Measurements from ENCODE around the gene IGHMBP2. TPM values are rescaled to one million over a fixed set of nuclear protein-coding genes. Genes with fewer than 3 reads are reported as not detected.
A peak's percentile ranks its signal among the peaks of the same experiment; 100 is the strongest.

Gene IGHMBP2
- polyA plus RNA-seq, 1 donor, result 10.3 TPM

DNA sequence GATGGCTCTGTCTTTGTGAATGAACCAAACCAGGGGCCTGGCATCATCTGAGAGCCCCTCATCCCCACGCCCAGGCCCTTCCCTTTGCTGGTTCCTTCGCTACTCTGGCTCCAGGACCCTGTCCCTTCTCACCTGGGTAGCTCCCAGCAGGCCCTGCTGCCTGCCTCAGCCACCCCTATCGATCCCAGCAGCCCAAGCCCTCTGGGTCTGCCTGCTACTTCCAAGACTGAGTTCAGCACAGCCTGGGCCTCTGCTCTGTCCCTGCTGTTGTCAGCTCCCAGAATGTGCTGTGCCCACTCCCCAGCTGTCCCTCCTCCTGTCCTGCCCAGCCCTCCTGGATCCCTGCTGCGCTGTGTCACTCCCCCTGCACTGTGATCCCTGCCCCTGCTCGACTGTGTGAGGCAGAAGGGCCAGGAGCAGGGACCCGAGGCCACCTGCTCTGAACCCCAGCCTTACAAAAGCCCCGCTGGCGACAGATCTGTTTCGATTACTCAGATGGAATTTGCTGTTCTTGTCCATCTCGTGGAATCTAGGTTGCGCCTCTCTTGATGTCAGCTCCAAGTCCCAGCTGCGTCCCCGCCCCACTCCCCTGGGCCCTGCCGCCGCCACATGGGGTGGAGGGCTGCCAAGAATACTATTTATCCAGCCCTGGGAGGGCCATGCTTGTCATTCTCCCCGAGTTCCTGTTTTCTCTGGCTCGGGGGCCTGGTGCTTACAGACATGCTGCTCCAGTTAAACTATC lies 13.0 kb upstream of the IGHMBP2 start:
- DNase-seq (ENCODE audit: low read depth), result peak; percentile 34

DNA sequence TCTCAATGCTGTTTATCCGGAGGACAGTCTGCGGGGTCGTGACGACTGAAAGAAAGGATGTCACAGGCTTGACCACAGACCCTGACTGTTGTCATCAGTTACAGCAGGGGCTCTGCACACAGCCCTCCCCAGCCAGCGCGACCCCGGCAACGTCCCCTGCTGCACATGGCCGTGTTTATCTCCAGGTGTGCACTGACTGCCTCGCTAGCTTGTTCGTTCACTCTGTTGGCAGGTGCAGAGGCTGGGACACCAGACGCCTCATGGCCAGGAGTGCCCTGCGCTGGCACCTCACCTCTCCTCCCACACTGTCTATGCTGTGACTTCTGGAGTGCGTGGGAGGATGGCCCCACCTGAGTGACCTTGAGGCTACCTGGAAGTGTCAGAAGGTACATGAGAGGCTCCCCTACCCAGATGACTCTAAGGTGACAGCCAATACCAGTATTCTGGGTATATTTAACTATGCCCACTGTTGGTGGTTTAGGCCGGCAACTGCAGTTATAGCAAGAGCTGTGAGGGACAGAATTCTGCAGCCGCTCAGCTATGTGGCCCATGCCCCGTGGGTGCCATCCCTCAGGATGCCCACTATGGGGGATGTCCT lies 12.2 kb upstream of the IGHMBP2 start:
- DNase-seq (ENCODE audit: low read depth), result no peak

- DNase-seq (ENCODE audit: low read depth), result no peak
These were observed 11.1 kb upstream of the IGHMBP2 start for GRCh38 chr11:68892576-68892975.

GRCh38 chr11:68893282-68893681 lies 10.4 kb upstream of the IGHMBP2 start:
- no peak for DNase-seq (ENCODE audit: low read depth)

GRCh38 chr11:68896171-68896959 lies 7.3 kb upstream of the IGHMBP2 start:
- DNase-seq (ENCODE audit: low read depth), result no peak

DNA sequence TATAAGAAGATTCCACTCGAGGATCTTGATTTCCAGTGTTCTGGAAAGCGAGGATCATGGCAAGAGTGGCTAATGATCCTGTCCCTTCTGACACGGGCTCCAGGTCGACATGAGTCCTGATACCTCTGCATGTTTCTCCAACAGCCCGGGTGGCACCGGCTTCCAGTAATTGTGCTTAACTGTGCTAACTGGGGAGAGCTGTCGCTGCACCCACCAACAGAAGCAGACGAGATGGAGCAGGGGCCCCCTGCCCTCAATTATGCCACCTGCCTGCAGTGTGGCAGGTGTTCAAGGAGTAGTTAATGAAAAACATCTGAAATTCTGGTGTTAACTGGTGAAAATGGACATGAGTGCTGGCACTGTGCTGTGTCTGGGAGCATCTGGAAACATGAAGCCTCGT lies 6.2 kb upstream of the IGHMBP2 start:
- no peak for DNase-seq (ENCODE audit: low read depth)

DNA sequence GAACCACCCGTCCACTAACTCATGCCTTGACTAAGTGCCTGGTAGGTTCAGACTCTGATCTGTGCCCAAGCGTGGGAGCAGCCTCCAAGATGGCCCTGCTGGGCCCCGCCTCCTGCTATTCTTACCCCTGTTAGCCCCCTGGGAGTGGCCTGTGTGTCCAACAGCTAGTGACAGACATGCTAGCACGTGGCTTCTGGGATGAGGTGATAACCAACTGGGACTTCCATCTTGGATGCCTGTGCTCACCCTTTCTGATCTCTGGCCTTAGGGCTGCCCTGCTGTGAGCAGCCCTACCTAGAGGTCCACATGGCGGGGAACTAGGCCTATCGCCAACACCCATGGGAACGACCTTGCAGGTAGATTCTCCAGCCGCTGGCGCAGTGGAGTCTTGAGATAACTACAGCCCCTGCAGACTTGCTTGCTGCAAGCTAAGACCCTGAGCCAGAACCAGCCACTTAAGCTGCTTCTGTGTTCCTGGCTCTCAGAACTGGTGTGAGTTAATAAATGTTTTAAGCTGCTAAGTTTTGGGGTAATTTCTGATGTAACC lies 2.8 kb upstream of the IGHMBP2 start:
- DNase-seq (ENCODE audit: low read depth), result no peak

DNA sequence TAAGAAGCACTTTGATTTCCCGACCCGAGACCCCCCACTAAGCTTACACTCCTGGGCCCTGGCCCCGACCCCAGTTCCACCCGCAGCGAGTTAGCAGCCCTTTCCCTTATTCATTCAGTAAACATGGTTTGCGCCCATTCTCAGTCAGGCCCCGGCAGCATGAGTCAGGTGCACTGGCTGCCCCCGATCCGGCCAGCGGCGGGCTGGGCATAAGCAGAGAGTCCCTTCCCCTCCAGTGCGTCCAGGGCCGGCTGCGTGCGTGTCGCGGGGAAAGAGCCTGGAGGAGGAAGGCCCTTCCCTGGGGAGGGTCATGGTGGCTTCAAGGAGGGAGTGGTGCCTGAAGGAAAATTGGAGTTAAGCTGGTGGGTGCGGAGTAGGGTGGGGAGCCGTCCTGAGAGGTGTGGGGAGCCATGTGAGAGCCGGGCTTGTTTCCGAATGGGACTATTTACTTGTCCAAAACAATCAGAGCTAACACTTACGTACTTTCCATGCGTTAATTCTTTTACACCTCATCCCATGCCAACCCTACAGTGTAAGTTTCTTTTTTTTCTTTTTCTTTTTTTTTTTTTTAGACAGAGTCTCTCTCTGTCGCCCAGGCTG lies 657 bp downstream of the IGHMBP2 start:
- DNase-seq (ENCODE audit: low read depth), result no peak

DNA sequence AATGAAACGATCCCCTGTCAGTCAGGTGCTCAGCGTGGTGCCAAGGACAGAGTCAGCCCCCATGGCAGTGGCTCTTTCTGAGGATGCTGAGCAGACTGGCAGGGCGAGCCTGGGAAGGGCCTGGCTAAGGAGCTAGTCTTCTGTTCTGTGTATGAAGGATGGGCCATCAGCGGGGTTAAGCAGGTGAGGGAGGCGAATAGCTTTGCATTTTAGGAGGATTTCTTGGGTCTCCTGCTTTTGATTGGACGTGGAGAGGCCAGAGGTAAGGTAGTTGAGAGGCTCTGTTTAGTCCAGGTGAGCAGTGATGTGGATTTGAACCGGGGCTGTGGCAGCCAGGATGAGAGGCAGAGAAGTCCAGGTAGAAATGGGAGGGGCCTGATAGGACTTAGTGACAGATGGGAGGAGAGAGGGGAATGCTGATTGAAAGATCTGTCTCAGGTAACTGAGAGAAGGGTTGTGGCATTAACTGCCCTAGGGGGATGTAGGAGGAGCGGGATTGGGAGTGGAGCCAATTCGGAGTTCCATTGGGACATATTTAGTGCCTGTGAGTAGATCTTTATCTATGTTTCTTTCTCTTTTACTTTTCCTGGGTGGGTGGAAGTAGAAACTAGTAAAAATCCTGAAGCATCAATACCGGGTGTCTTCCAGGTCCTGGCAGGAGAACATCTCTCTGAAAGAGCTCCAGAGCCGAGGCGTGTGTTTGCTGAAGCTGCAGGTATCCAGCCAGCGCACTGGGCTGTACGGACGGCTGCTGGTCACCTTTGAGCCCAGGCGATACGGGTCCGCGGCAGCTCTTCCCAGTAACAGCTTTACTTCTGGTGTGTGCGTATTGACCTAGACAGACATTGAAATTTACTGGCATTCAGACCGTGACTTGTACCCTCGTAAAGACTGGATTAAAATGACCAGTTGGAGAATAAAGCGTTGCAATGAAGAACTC lies 2.0 kb downstream of the IGHMBP2 start:
- no peak for DNase-seq (ENCODE audit: low read depth)

DNA sequence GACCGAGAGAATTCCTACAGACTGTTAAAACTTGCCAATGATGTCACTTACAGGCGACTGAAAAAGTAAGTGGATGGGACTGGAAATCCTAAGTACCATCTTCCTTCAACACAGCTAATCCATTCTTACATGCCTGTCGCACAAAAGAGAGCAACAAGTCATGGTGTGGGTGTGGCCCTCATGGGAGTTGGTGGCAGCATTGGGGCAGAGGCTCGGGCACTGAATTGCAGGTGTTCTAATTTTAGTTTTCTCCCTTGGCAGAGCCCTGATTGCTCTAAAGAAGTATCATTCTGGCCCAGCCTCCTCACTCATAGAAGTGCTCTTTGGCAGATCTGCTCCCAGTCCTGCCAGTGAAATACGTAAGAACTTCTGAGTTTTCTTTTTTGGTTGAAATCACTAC lies 4.6 kb downstream of the IGHMBP2 start:
- DNase-seq (ENCODE audit: low read depth), result no peak

GRCh38 chr11:68910965-68911364 lies 7.3 kb downstream of the IGHMBP2 start:
- DNase-seq (ENCODE audit: low read depth), result no peak

GRCh38 chr11:68911731-68912130 lies 8.0 kb downstream of the IGHMBP2 start:
- no peak for DNase-seq (ENCODE audit: low read depth)

DNA sequence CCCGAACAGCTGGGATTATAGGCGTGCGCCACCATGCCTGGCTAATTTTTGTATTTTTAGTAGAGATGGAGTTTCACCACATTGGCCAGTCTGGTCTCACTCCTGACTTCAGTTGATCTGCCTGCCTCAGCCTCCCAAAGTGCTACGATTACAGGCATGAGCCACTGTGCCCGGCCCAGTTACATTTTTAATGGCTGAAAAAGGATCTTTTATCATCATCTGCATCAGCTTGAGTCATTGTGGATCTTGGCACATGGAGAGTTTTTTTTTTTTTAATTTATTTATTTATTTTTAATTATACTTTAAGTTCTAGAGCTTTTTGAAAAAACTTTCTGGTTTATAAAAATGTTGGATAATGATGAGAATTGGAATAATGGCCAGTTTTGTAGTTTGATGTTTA lies 8.6 kb downstream of the IGHMBP2 start:
- DNase-seq (ENCODE audit: low read depth), result no peak

DNA sequence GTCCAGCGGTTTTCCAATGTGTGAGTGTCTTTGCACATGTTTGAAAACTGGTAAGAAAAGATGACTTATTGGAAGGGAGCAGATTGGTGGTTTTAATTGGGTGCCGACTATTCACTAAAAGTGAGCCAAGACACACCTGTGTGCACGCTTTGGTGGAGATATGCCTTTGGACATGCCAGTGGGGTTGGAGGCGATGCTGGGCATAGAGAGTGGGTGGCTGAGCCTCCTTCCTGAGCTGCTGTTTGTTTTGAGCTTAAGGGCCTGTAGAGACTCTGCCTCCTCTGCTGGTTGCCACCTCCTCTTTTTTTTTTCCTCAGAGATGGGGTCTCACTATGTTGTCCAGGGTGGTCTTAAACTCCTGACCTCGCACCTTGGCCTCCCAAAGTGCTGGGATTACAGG lies 9.5 kb downstream of the IGHMBP2 start:
- DNase-seq (ENCODE audit: low read depth), result no peak

DNA sequence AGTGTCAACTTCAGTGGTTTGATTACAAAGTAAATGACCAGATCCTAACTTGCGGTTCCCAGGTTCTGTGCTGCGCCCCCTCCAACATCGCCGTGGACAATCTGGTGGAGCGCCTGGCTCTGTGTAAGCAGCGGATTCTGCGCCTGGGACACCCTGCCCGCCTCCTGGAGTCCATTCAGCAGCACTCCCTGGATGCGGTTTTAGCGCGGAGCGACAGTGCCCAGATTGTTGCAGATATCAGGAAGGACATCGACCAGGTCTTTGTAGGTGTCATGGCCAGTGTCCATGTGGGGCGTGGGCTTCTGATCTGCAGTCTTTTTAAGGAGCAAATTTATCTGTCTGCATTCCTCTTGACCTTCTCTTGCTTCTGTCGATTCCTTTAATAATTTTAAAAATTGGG lies 11.1 kb downstream of the IGHMBP2 start:
- no peak for DNase-seq (ENCODE audit: low read depth)

DNA sequence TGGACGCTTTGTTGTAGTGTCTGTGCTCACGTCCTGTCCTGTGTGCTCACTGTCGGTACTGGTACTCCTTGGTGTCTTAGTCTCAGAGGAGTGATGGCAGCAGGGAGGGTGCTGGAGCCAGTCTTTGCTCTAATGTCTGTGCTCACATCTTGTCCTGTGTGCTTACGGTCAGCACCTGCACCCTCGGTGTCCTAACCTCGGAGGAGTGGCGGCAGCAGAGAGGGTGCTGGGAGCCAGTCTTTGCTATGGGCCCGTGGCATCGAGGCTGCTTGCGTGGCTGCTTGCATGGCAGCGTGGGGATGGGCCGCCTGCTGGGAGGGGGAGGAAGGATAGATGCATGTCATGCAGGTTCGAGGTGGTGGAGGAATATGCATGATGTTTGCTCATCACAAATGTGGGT lies 12.7 kb downstream of the IGHMBP2 start:
- DNase-seq (ENCODE audit: low read depth), result no peak

GRCh38 chr11:68923614-68924013 lies 19.9 kb downstream of the IGHMBP2 start:
- no peak for DNase-seq (ENCODE audit: low read depth)

- DNase-seq (ENCODE audit: low read depth), result no peak
These were observed 20.6 kb downstream of the IGHMBP2 start for GRCh38 chr11:68924073-68924925.

DNA sequence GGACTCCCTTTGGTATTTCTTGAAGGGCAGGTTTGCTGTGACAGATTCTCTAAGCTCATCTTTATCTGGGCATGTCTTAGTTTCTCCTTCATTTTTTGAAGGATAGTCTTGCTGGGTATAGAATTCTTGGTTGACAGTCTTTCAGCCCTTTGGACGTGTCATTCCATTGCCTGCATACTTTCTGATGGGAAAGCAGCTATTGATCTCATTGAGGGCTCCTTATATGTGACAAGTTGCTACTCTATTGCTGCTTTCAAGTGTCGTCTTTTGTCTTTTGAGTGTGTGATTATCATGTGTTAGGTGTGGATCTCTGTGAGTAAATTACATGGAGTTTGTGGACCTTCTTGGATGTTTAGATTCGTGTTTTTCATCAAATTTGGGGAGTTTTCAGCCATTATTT lies 21.9 kb downstream of the IGHMBP2 start:
- DNase-seq (ENCODE audit: low read depth), result no peak

Data from forelimb muscle (tissue), 1 donor.